NB4 (cell line): ENCODE measurements around the gene PCCA.

Source experiments
- DNase-seq: peaks from one replicate; pipeline ENCODE4 v3.0.0; 2010; ENCODE audit warnings: low read depth
- H3K4me3 ChIP-seq: one replicate; pipeline ENCODE4 v1.5.1; 2011; ENCODE audit warnings: mild to moderate bottlenecking, low read depth, low read length, moderate library complexity
- MYC ChIP-seq: IDR thresholded peaks from 2 replicates; pipeline ENCODE4 v1.6.1; 2011; ENCODE audit warnings: low read depth, low read length
- POLR2A ChIP-seq: IDR thresholded peaks from 2 replicates; pipeline ENCODE4 v1.6.1; 2011; ENCODE audit warnings: mild to moderate bottlenecking; ENCODE audit not compliant: insufficient read length; ENCODE audit errors: extremely low read depth
- TF ChIP-seq, protein P1 (sequence below): IDR thresholded peaks from one replicate; pipeline ENCODE4 v1.5.1; 2012; ENCODE audit warnings: low read depth, low read length
- TF ChIP-seq, protein P2 (sequence below): IDR thresholded peaks from 2 replicates; pipeline ENCODE4 v1.6.1; 2011; ENCODE audit warnings: low read depth, low read length

PCCA gene

DNA sequence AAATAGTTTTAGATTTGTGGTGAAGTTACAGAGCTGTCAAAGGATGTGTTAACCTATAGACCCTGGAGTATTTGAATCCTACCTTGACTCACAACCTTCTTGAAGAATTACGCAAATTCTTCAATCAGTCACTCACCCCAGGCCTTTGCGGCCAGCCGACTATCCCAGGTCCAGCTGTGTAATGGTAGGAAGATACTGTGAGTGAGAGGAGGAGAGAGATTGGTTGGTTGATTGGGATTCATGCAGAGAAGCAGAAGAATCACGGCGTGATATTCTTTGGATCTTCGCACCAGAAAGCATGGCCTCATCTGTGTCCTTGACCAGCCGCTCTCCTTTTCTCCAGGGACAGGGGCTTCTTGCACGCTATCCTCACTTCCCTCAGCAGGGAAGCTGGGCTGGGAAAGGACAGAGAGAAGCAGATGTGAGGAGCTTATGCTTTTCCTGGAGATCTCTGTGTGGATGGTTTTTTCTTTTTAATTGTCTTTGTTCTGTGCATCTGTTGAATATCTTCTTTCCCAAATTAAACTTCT is 250.6 kb downstream of the PCCA start:
- TF ChIP-seq, protein P1, sequence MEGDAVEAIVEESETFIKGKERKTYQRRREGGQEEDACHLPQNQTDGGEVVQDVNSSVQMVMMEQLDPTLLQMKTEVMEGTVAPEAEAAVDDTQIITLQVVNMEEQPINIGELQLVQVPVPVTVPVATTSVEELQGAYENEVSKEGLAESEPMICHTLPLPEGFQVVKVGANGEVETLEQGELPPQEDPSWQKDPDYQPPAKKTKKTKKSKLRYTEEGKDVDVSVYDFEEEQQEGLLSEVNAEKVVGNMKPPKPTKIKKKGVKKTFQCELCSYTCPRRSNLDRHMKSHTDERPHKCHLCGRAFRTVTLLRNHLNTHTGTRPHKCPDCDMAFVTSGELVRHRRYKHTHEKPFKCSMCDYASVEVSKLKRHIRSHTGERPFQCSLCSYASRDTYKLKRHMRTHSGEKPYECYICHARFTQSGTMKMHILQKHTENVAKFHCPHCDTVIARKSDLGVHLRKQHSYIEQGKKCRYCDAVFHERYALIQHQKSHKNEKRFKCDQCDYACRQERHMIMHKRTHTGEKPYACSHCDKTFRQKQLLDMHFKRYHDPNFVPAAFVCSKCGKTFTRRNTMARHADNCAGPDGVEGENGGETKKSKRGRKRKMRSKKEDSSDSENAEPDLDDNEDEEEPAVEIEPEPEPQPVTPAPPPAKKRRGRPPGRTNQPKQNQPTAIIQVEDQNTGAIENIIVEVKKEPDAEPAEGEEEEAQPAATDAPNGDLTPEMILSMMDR: no peak
- TF ChIP-seq MYC (no peak), POLR2A (no peak)
- TF ChIP-seq, protein P2, sequence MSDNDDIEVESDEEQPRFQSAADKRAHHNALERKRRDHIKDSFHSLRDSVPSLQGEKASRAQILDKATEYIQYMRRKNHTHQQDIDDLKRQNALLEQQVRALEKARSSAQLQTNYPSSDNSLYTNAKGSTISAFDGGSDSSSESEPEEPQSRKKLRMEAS: no peak
- H3K4me3 ChIP-seq: no peak overlapping the region
- DNase-seq: no peak

DNA sequence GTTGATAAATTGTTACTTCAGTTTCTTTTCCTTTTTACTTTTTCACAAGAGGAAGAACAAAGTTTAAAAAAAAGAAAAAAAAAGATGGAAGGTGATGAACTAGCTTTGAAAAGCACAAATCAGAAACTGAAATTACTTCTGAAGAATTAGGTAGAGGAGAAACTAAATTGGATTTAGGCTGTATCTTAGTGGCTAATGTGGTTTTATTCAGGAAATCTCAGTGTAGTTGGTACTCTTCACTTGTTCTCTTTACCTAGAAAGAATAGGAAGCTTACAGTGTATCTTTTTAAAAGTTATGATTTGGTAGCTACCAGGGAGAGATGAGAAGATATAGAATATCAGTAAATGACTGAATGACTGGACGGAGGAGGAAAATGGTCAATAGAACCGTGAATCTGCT is 252.0 kb downstream of the PCCA start:
- TF ChIP-seq POLR2A (no peak), MYC (no peak)
- TF ChIP-seq, protein P2: no peak
- TF ChIP-seq, protein P1: no peak
- no peak overlapping the region for H3K4me3 ChIP-seq
- no peak for DNase-seq

- DNase-seq: no peak
- TF ChIP-seq, protein P1: no peak
- TF ChIP-seq, protein P2: no peak
- TF ChIP-seq MYC (no peak), POLR2A (no peak)
- H3K4me3 ChIP-seq: no peak overlapping the region
Observed at GRCh38 chr13:100341327-100341726, 252.4 kb downstream of the PCCA start.

DNA sequence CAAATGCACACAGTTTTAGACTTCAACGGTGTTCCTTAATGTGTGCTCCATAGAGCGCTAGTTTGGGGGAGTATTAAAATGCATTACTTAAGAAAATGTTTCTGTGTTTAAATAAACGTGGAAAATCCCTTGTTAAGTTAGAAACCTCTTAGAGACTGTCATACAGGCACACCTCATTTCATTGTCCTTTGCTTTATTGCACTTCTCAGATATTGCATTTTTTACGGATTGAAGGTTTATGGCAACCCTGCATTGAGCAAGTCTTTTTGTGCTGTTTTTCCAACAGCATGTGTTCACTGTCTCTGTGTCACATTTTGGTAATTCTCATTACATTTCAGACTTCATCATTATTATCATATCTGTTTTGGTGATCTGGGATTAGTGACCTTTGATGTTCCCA is 255.7 kb downstream of the PCCA start:
- TF ChIP-seq MYC: no peak
- TF ChIP-seq POLR2A: no peak
- TF ChIP-seq, protein P2: no peak
- TF ChIP-seq, protein P1: no peak
- H3K4me3 ChIP-seq: no peak overlapping the region
- DNase-seq: no peak

- no peak overlapping the region for H3K4me3 ChIP-seq
- TF ChIP-seq, protein P1: no peak
- TF ChIP-seq, protein P2: no peak
- TF ChIP-seq POLR2A (no peak), MYC (no peak)
- DNase-seq: no peak
Observed at GRCh38 chr13:100347968-100348367, 259.1 kb downstream of the PCCA start.
